LNCAP (cell line): Measurements from ENCODE around the gene CBARP.

Experiments
- TF ChIP-seq, protein P1 (sequence below): fragments of 450-650 bp; IDR thresholded peaks from 2 replicates; pipeline ENCODE4 v1.5.1; 2017; ENCODE audit warnings: mild to moderate bottlenecking

The CBARP gene, protein sequence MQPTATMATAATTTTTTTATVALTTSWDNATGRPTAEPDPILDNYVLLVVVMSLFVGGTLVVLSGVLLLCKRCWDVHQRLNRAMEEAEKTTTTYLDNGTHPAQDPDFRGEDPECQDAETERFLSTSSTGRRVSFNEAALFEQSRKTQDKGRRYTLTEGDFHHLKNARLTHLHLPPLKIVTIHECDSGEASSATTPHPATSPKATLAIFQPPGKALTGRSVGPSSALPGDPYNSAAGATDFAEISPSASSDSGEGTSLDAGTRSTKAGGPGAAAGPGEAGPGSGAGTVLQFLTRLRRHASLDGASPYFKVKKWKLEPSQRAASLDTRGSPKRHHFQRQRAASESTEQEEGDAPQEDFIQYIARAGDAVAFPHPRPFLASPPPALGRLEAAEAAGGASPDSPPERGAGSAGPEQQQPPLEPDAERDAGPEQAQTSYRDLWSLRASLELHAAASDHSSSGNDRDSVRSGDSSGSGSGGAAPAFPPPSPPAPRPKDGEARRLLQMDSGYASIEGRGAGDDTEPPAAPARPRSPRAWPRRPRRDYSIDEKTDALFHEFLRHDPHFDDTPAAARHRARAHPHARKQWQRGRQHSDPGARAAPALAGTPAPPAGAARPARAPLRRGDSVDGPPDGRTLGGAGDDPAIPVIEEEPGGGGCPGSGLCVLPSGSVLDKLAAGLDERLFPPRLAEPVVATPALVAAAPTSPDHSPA

DNA sequence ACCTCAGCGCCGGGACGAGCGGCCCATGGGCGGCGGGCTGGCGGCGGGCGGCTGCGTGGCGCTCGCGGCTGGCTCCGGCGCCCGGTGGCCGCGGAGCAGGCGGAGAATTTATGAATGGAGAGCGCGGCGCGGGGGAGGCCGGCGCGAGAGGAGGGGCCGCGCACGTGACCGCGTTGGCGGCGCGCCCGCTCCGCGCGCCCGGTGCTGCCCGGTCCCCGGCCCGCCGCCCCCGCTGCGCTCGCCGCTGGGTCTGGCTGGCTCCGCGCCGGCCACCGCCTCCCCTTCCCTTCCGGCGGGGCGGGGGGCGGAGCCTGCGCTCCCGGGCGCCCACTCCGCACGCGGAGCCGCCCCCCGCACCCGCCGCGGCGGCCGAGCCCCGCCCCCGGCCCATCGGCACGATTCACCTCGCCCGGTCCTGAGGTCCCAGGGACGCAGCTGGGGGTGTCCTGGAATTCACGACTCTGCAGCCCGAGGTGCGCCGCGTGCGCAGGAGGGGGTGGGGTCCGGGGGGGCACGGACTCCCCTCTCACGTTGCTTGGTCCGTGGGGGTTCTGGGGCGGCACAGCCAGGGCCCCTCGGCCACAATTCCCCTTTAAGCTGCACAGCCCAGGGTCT, at the start of gene CBARP:
Gene CBARP, minus strand, starts transcription at position 252 of the 615 bp plus-strand sequence. CDS start 1,905 bp downstream, outside the sequence.
- TF ChIP-seq, protein P1, sequence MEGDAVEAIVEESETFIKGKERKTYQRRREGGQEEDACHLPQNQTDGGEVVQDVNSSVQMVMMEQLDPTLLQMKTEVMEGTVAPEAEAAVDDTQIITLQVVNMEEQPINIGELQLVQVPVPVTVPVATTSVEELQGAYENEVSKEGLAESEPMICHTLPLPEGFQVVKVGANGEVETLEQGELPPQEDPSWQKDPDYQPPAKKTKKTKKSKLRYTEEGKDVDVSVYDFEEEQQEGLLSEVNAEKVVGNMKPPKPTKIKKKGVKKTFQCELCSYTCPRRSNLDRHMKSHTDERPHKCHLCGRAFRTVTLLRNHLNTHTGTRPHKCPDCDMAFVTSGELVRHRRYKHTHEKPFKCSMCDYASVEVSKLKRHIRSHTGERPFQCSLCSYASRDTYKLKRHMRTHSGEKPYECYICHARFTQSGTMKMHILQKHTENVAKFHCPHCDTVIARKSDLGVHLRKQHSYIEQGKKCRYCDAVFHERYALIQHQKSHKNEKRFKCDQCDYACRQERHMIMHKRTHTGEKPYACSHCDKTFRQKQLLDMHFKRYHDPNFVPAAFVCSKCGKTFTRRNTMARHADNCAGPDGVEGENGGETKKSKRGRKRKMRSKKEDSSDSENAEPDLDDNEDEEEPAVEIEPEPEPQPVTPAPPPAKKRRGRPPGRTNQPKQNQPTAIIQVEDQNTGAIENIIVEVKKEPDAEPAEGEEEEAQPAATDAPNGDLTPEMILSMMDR: no peak

DNA sequence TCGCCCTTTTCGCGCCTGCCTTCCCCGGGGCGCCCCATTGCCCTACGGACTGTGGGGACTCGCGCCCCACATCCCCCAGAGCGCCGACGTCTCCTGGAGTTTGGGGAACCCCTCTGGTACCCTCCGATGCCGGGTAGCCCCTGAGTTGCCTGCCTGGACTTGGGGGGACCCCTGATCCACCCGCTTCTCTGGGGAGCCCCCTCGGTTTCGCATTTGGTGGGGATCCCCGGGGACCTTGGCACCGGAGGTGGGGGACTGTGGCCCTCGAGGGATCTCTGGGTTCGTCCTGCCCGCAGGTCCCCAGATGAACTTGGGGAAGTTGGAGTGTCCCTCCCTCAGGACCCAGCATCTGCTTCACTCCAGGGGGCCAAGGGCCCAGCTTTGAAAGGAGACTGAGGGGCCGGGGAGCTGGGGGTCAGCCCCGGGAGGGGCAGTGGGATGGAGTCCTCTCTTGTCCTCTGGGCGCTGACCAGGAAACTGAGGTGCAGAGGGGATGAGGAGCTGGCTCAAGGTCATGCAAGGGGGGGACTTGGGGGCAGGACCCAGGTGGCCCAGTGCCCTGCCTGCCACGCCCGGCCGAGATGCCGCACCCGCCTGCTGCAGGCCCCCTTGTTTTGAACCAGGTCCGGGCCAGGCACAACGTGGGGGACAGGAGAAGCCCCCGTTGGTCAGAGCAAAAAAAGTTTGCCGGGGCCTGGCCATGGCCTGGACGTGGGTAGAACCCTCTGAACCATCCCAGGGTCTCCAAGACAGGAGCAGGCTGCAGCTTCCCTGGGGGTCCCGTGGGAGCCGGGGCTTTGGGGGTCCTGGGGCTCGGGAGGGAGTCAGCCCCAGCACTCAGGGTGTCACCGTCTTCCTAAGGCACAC, 48.9 kb upstream of the CBARP start:
- TF ChIP-seq, protein P1: no peak

DNA sequence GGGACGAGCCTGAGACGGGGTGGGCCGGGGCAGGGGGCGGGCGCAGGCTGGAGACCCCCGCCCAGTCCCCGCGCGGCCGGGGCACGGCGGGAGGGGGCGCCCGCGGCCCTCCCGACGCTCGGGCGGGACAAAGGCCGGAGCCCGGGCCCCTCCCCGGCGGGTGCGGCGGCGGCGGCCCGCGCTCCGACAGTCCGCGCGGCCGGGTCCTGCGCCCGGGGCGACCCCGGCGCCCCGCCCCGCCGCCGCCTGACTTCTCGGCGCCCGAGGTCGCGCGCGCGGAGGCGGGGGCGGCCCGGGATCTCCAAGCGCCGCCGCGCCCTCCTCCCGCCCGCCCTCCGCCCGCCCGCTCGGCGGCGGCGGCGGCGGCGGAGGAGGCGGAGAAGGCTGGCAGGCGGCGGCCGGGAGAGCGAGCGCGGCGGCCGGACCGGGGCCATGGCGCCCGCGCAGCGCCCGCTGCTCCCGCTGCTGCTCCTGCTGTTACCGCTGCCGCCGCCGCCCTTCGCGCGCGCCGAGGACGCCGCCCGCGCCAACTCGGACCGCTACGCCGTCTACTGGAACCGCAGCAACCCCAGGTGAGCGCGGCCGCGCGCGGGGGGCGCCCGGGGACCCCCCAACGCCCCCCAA, 48.0 kb upstream of the CBARP start, which contains the start of gene EFNA2:
Gene EFNA2, plus strand, starts transcription at position 137 of the 624 bp plus-strand sequence. Its CDS starts 296 bp downstream, at position 433.
- TF ChIP-seq, protein P1: peak; percentile 25; the same call in 1 of the 2 replicates

DNA sequence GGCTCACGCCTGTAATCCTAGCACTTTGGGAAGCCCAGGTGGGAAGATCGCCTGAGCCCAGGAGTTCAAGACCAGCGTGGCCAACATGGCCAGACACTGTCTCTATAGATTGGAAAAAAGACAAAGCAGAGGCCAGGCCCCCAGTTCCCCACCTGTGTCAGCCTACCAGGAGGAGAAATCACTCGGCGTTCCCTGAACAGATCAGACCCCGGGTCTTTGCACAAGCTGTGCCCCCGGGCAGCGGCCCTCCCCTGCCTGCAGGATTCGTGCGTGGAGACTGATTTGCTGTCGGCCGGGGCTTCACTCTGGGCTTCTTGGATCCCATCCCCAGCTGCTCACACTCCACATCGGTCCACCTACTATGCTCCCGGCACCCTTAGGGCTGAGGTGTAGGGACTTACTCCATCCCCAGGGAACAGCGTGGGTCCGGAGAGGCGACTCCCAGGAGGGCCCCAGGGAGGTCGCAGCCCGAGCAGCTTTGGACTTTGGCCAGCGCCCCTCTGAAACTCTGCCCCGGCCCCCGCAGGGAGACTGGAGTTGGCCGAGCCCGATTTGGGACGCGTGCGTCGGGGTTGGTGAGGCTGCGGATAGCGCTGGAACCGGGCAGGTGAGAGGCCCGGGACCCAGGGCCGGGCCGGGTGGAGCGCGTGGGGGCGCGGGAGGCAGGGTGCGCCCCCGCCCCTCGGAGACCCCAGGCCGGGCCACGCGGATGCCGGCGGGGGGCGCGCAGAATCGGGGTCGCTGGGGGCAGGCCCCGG, 47.4 kb upstream of the CBARP start:
- TF ChIP-seq, protein P1: no peak

DNA sequence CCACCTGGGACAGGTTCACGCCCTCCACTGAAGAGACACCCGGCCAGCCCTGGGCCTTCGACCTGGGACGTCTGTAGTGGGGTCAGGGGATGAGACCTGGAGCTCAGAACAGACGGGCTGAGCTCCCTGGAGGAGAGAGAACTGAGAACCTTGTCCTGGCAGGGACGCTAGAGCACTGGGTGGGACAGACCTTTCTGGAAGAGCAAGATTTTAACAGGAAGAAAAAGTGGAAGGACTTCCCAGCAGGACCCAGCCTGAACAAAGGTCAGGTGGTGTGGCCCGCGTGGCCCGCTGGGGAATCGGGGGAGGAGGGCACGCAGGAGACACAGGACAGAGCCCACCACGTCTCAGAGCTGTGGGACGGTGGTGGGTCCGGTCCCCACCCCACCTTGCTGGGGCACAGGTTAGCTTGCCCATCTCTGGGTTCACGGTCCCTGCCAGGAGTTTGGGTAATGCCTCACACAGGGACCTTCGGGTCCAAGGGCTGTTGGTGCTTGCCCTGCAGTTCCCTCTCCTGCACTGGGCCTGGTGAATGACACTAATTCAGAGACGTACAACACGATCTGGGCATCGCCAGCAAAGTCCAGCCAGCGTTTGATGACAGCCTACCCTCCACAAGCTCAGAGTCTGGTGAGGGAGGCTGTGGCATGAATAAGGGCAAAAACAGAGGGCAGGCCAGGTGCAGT, 46.6 kb upstream of the CBARP start:
- TF ChIP-seq, protein P1: no peak

DNA sequence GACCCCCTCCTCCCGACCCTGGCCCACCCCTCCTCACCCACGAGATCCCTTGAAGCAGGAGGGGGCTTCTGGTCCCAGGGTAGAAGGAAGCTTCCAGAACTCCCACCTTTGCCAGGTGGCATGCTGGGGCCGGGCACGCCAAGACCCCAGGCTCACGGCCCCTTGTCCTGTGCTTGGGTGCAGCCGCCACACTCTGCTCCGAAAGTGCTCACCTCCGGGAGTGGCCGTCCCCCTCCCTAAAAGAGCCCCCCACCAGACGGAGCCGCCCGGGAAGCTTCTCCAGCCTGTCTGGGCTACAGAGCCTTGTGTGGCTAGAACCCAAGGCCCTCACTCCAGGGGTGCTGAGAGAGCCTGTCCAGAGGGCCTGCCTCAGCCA, 46.1 kb upstream of the CBARP start:
- TF ChIP-seq, protein P1: no peak
